ENCODE data around the gene IFNK.

Gene IFNK

GRCh38 chr9:27538647-27539046 is 14.6 kb downstream of the IFNK start:
- DNase-seq, result no peak

GRCh38 chr9:27539479-27540441 is 15.7 kb downstream of the IFNK start:
- peak in 4 of 56 donors; percentile 6 to 26 (median 16) for DNase-seq

DNA sequence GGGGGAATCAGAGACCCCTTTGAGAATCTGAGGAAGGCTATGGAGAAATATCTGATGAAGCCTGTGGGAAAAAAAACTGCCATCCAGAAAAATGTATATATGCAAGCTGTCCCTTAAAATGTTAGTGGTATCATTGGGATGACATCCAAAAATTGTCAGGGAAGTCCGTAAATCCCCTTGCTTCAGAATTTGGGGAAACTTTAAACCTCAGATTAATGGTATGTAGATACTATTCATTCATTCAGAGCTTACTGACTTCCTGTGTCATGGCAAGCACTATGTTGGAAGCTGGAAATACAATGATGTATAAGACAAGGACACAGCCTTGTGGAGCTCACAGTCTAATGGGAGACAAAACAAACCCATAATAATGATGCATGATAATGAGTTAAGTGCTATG is 16.4 kb downstream of the IFNK start:
- DNase-seq, result no peak

DNA sequence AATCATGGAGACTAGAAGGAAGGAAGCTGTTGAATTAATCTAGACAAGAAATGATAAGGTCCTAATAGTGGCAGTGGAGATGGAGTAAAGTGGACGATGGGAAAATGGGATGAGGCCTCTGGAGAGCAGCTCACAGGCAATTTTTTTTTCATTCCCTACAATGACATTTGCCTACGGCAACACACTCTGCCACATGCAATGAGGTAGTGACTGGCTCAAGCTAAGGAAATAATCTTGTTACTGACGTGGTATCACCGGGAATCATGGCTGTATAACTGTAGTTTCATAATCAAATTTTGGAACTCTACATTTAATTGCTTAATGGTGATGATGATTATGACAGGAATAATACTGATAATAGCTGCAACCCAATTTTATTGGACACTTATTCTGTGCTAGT is 17.6 kb downstream of the IFNK start:
- no peak for DNase-seq

DNA sequence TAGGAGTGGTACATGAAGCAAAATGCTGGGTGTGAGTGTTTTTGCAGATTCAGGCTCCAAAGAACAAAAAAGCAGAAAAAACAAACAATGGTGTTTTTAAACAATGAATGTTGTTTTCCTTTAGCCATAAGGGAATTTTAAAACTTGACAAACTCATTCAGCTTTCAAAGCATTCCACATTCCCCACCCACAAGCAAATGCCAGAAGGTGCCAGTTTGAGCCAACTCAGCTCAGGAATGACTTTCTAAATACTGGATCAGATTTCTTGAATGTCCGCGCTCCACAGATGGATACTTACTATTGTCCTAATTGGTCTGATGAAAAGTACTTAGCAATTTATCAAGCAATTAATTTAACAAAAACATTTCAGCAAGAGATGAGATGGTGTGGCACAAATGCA is 18.4 kb downstream of the IFNK start:
- no peak for DNase-seq

GRCh38 chr9:27545471-27545870 is 21.4 kb downstream of the IFNK start:
- DNase-seq, result no peak

DNA sequence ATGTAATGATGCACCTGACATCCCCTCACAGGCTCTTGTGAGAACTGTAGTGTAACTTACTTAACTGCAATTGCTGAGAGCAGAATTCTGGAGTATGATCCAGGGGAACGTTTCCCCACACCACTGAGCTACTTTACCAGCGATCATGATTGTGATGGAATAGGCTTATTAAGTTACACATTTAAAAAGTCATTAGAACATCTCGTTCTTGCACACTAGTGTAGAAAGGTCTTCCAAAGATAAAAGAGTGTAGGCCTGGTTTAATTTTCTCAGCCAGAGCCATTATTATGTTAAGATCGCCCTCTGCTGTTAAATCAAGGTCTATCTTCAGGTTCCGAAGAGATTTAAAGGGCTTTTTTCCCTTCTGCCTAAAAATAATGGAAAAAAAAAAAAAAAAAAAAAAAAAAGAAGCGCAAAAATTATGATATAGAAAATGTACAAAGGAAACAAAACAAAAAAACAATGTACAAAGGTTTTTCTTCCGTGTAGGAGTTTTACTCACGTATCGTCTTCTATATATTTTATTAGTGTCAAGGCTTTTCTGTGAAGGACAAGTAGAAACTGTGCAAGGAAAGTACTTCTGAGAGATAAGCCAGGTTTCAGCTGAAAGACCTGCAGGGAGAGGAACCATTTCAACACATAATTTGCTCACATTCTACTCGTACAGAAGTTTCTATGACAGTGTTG is 24.1 kb downstream of the IFNK start:
- DNase-seq, result peak in 2 of 56 donors; percentile 4 to 31

GRCh38 chr9:27549196-27549755 is 25.2 kb downstream of the IFNK start:
- DNase-seq, result no peak

GRCh38 chr9:27554712-27555111 is 30.6 kb downstream of the IFNK start:
- no peak for DNase-seq

DNA sequence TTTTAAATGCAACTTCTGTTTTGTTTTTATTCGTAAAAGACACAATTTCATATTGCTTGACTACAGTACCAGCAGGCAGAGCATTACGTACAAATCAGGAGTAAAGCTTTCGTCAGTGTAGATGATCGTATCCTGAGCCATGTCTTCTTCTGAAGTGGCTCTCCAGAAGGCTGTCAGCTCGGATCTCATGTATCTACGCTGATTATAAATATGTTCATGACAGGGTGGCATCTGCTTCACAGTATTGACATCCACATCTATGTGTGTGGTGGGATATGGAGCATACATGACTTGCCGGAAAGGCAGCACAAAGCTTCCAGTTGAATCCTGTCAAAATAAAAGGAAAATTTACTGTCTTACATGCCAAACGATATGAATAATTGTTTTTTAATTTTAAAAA is 32.4 kb downstream of the IFNK start:
- no peak for DNase-seq

GRCh38 chr9:27558307-27558706 is 34.2 kb downstream of the IFNK start:
- no peak for DNase-seq

DNA sequence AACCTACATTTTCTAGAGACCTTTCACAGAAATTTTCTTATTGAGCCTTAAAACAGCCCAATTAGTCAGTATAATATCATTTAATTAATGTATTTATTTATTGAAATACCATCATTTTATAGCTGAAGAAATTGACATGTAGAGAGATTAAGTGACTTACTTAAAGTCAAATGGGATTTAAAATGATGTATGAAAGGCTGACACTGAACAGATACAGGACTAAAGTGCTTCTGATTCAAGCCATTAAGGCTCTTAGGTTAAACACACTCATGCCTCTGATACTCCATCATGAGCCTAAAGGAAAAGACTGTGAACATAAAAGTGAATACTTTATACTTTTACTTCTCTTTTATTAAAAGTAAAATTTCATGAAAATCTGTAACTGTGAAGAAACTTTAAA is 36.4 kb downstream of the IFNK start:
- DNase-seq, result no peak

GRCh38 chr9:27561685-27562084 is 37.6 kb downstream of the IFNK start:
- no peak for DNase-seq

DNA sequence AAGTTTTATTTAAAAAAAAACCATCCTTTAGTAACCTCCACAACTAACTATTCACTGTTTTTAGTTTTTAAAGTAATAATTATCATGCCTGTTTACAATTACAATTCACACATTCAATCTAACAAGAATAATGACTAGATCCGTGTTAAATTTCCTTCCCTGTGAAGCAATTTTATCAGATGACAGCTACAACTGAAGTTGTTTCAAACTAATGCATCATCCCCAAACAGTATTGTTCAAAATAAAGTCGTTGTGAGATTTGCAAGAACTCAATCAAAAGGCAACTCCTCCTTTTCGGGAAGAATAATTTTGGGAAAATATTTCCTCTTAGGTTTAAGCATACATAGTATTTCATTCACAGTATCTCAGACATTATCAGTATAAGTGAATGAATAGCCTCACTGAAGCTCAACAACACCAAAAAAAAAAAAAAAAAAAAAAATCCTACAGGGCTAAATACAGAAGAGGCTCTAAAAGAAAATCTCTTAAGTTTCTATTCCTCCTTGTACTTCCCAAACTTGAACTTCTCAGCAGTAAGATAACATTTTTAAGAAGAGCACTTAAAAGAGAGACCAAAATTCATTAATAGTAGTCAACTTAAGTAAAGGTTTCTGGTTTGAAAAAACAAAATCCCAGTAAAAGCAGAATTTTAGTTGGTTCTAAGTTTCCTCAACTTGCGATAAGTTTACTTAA is 39.8 kb downstream of the IFNK start:
- DNase-seq, result no peak

DNA sequence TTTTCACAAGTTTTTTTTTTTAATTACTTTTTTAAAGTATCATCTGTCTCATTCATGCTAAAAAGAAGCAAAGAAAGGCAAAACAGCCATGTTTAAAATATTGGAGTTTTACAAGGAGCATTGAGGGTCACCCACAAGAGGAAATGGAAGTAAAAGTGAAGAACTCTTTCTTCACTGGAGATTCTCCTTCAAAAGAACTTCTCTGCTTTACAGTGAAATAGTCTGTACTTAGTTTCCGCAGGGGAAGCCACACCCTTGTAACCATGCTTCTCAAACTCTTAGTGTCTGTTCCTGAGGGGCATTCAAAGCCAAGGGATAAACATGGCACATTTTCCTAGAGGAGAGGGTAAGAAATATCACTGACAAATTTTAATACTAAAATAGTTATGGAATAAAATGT is 40.6 kb downstream of the IFNK start:
- DNase-seq, result no peak

DNA sequence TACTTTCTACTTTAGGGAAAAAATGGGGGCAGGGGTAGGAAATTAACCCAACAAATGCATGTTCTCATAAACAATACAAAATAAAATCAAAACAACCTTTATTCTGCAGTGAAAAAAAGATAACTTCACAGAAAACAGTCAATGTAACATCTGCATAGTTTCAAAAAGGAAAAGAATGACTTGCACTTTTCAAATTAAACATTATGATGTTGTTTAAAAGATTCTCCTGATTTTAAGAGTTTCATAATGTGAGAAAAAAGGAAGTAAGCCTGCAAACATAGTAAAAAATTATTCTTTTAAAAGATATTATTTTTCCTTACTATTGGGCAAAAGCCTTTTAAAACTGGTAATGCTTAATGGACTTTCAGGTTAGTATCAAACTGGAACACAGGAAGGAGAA is 41.6 kb downstream of the IFNK start:
- no peak for DNase-seq

- DNase-seq, result no peak
Measured at GRCh38 chr9:27566118-27566517, 42.0 kb downstream of the IFNK start.

DNA sequence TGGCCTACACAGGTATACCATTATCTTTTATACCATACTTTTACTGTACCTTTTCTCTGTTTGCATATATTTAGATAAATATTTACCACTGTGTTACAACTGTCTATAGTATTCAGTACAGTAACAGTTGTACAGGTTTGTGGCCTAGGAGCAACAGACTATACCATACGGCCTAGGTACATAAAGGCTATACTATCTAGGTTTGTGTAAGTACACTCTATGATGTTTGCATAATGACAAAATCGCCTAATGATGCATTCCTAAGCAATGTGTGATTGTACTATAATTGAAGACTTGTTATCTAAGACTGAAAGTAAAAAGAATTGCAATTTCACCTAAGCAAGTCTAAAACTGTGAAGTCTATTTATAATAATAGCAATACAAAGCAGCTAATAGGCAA is 45.3 kb downstream of the IFNK start:
- no peak for DNase-seq

DNA sequence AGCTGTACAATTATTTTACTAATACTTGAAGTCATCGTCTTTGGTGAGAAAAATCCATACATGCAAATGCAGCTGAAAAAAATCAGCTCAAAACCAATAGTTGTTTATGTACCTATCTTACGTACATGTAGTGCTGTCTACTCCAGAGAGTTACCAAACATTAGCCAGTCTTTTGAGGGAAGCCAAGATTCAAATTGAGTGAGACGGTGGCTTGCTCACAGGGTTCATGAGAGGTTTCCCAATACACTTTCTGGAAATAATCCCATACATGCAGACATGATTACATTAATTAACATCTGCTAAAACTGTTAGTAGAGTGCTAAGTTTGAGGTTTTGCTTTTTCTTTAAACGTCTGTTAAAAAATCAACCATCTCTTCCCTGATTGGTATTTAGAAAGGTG is 46.9 kb downstream of the IFNK start:
- no peak for DNase-seq

GRCh38 chr9:27572061-27572460 is 48.0 kb downstream of the IFNK start:
- DNase-seq, result no peak

GRCh38 chr9:27572566-27572917 is 48.5 kb downstream of the IFNK start:
- DNase-seq, result peak in 12 of 56 donors; percentile 21 to 76 (median 56)
